Measurements from ENCODE around the gene ZGPAT. TPM values are rescaled to one million over a fixed set of nuclear protein-coding genes. Genes with fewer than 3 reads are reported as not detected.

The ZGPAT gene
- total and polyA plus RNA-seq, 2 of the 13 experiments (the other 11 are each of a cell fraction or from before 2014, with no cell fraction given) = 23.0 to 41.9 TPM

- TF ChIP-seq ZNF704 (CRISPR knock-in tag; IDR thresholded peaks at IDR 0.05; ENCODE audit: borderline replicate concordance) = no peak
- peak; percentile 96 for TF ChIP-seq AGO1 (IDR thresholded peaks at IDR 0.05; ENCODE audit: low read depth, low read length, poor library complexity, severe bottlenecking)
- no peak for TF ChIP-seq PAF1 (CRISPR knock-in tag; IDR thresholded peaks at IDR 0.05)
- TF ChIP-seq ZNF354B (CRISPR knock-in tag; IDR thresholded peaks at IDR 0.05) = no peak
- TF ChIP-seq ZNF7 (CRISPR knock-in tag; IDR thresholded peaks at IDR 0.05) = no peak
- no peak for TF ChIP-seq LRRFIP1 (CRISPR knock-in tag; conservative IDR thresholded peaks at IDR 0.05)
- TF ChIP-seq ZNF737 (CRISPR knock-in tag; IDR thresholded peaks at IDR 0.05; ENCODE audit: borderline replicate concordance) = no peak
- TF ChIP-seq SAP130 (CRISPR knock-in tag; IDR thresholded peaks at IDR 0.05; ENCODE audit: low read depth) = no peak
- 0 out of 2 replicates have a peak, but pooled peaks have one; percentile 19 for TF ChIP-seq MED13 (CRISPR knock-in tag; IDR thresholded peaks at IDR 0.05)
- TF ChIP-seq ZNF292 (CRISPR knock-in tag; IDR thresholded peaks at IDR 0.05; ENCODE audit: borderline replicate concordance, low read depth) = no peak
- no peak for TF ChIP-seq TRIM22 (IDR thresholded peaks at IDR 0.05)
- TF ChIP-seq ZBED4 (CRISPR knock-in tag; IDR thresholded peaks at IDR 0.05; ENCODE audit: borderline replicate concordance) = no peak
- TF ChIP-seq POLR2AphosphoS5 (IDR thresholded peaks at IDR 0.05; ENCODE audit: low read depth, low read length) = peak; percentile 32; the same call in 1 of the 2 replicates
- TF ChIP-seq NPAS2 (CRISPR knock-in tag; IDR thresholded peaks at IDR 0.05; ENCODE audit: borderline replicate concordance) = no peak
- peak; percentile 69 for TF ChIP-seq RBM39 (IDR thresholded peaks at IDR 0.05; ENCODE audit: low read depth, low read length, poor library complexity, severe bottlenecking)
- TF ChIP-seq MXD3 (CRISPR knock-in tag; IDR thresholded peaks at IDR 0.05) = no peak
- TF ChIP-seq ZNF660 (CRISPR knock-in tag; IDR thresholded peaks at IDR 0.05; ENCODE audit: borderline replicate concordance, low read depth) = no peak
- no peak for TF ChIP-seq HNRNPK (IDR thresholded peaks at IDR 0.05; ENCODE audit: low read depth, low read length, poor library complexity, severe bottlenecking)
Observed at GRCh38 chr20:63697868-63698545, 9.8 kb upstream of the ZGPAT start (continued).
